Measurements from ENCODE around the gene SRCAP. TPM values are rescaled to one million over a fixed set of nuclear protein-coding genes. Genes with fewer than 3 reads are reported as not detected.

The SRCAP gene
- total and polyA plus RNA-seq, 2 of the 8 experiments (the other 6 are each of a cell fraction or from before 2014, with no cell fraction given) = 5.5 to 54.3 TPM

GRCh38 chr16:30740364-30741251 lies 41.6 kb downstream of the SRCAP start:
- POLR2A ChIA-PET (ENCODE audit: partially characterized antibody) = interaction anchor here (0.7 to 1.8 kb wide), 7 partner anchors 10 to 43 kb away, joined by 3 to 7 read pairs (median 4); no protein-coding TSS in a partner anchor
- Histone ChIP-seq H2BK120ac (replicated peaks; ENCODE audit: low read depth, low read length) (no peak overlapping the region), H3K9me3 (ENCODE audit: insufficient read depth in 2 of 2, low read depth in 1 of 2, low read length in 1 of 2) (no peaks in the 10 kb centered on the region), H3K14ac (ENCODE audit: insufficient read length) (no peak overlapping the region), H3K36me3 (ENCODE audit: control insufficient read depth in 2 of 4, insufficient read depth in 4 of 4, low read length in 3 of 4) (peaks cover 13 to 45% (median 31%) of the 10 kb centered on the region in 4 experiments), H4K20me1 (replicated peaks in 1 of 2; ENCODE audit: control insufficient read depth in 1 of 2, insufficient read depth in 2 of 2, low read length in 2 of 2) (peaks cover 2 to 6% of the 10 kb centered on the region in 2 experiments), H3K4ac (replicated peaks; ENCODE audit: insufficient read length, low read depth, low read length) (no peak overlapping the region), H3K56ac (replicated peaks; ENCODE audit: insufficient read length, low read depth, low read length) (no peak overlapping the region), H3K79me1 (ENCODE audit: low read depth, low read length) (no peaks in the 10 kb centered on the region), H2AFZ (ENCODE audit: low read length) (no peak overlapping the region), H3K79me2 (ENCODE audit: control insufficient read depth in 1 of 2, insufficient read depth in 2 of 2, low read length in 2 of 2) (no peaks in the 10 kb centered on the region), H3K4me3 (ENCODE audit: extremely low read depth in 1 of 4, insufficient read depth in 2 of 4, low read depth in 3 of 4, low read length in 4 of 4) (no peak overlapping the region), H2BK5ac (ENCODE audit: low read depth, low read length) (no peak overlapping the region), H2BK20ac (ENCODE audit: low read length) (no peak overlapping the region), H3K4me1 (replicated peaks in 1 of 4; ENCODE audit: control insufficient read depth in 3 of 4, insufficient read depth in 4 of 4, low read length in 3 of 4) (peaks cover 0 to 7% (median 2%) of the 10 kb centered on the region in 4 experiments; a peak in 5 of 7 replicates), H2AK5ac (ENCODE audit: low read depth, low read length) (no peak overlapping the region), H3K9ac (replicated peaks in 1 of 4; ENCODE audit: extremely low read depth in 1 of 4, low read depth in 3 of 4, low read length in 3 of 4) (peak overlapping the region in 1 of 4 experiments; percentile 0; a peak in 1 of 7 replicates), H2BK15ac (ENCODE audit: low read length) (no peak overlapping the region), H3K23me2 (ENCODE audit: low read depth, low read length) (no peaks in the 10 kb centered on the region; the same call in 1 of the 2 replicates), H4K5ac (ENCODE audit: insufficient read length, low read depth, low read length) (no peak overlapping the region), H4K91ac (replicated peaks; ENCODE audit: insufficient read length, low read length) (no peak overlapping the region), H3K27me3 (replicated peaks in 1 of 4; ENCODE audit: control insufficient read depth in 3 of 4, extremely low read depth in 1 of 4, insufficient read depth in 3 of 4, low read length in 3 of 4) (no peaks in the 10 kb centered on the region; a peak in 1 of 7 replicates), H3K27ac (ENCODE audit: low read depth, low read length) (0 out of 2 replicates have a peak overlapping the region, but pooled peaks have one; percentile 9), H4K8ac (ENCODE audit: extremely low read depth, insufficient read depth, low read length) (no peak overlapping the region), H3K18ac (ENCODE audit: extremely low read depth, low read length) (no peak overlapping the region), H2BK12ac (ENCODE audit: low read depth, low read length) (no peak overlapping the region; the same call in 1 of the 2 replicates), H3K23ac (ENCODE audit: insufficient read length) (no peak overlapping the region), H3K4me2 (ENCODE audit: insufficient read depth in 1 of 2, low read depth in 2 of 2, low read length in 2 of 2) (0 out of 4 replicates have a peak overlapping the region, but pooled peaks have one; percentile 5 to 11)
- WGBS, 2 experiments (ENCODE audit: extremely low coverage in 1 of 2, insufficient coverage in 1 of 2, insufficient read length in 1 of 2, insufficient replicate concordance in 2 of 2, low coverage in 1 of 2, low lambda C conversion rate in 2 of 2, missing lambda C conversion rate in 1 of 2) = 75% methylated on average over 8 of the region's 8 CpGs; no CpG with 5 or more reads in 1 of the 2 experiments
- no peak for FAIRE-seq
- no peak for DNase-seq (ENCODE audit: low read depth in 1 of 2, low spot score in 2 of 2)
- TF ChIP-seq USF2 (IDR thresholded peaks at IDR 0.05; ENCODE audit: low read length) = 0 out of 2 replicates have a peak, but pooled peaks have one; percentile 41
- no peak for TF ChIP-seq CTBP2 (IDR thresholded peaks at IDR 0.05; ENCODE audit: borderline replicate concordance, insufficient read depth, insufficient read length, low read length)
- 0 out of 4 replicates have a peak, but pooled peaks of 1 of the 2 experiments have one; percentile 33 for TF ChIP-seq SIN3A (conservative IDR thresholded peaks at IDR 0.05 in 1 of 2, IDR thresholded peaks at IDR 0.05 in 1 of 2; ENCODE audit: low read depth in 1 of 2, low read length in 2 of 2)
- no peak for TF ChIP-seq CREB1 (IDR thresholded peaks at IDR 0.05)
- no peak for TF ChIP-seq TBP (IDR thresholded peaks at IDR 0.05; ENCODE audit: low read depth, low read length)
- peak; percentile 51 for TF ChIP-seq MAX (IDR thresholded peaks at IDR 0.05)
- CTCF ChIA-PET (ENCODE audit: partially characterized antibody) = no interaction called here

Measured in H1 (cell line).